ENCODE measurements around the gene CFAP100.

DNA sequence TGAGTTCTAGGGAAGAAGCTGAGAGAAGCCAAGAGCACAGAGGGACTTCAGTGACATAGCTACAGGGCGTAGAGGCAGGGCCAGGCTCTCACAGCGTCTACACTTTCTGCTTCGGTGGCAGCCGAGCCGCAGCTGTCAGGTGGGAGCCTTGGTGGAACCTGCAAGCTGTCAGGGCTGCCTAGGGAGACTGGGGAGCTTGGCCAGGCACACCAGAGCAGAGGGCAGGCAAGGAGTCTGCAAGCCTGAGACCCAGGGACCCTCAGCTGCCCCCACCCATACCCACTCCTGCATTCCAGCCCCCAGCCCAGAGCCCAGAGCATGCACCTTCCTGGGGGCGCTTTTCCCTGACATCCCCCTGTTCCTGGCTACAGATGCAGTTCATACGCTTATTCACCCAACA, 24.1 kb upstream of the CFAP100 start:
- TF ChIP-seq, protein P1, sequence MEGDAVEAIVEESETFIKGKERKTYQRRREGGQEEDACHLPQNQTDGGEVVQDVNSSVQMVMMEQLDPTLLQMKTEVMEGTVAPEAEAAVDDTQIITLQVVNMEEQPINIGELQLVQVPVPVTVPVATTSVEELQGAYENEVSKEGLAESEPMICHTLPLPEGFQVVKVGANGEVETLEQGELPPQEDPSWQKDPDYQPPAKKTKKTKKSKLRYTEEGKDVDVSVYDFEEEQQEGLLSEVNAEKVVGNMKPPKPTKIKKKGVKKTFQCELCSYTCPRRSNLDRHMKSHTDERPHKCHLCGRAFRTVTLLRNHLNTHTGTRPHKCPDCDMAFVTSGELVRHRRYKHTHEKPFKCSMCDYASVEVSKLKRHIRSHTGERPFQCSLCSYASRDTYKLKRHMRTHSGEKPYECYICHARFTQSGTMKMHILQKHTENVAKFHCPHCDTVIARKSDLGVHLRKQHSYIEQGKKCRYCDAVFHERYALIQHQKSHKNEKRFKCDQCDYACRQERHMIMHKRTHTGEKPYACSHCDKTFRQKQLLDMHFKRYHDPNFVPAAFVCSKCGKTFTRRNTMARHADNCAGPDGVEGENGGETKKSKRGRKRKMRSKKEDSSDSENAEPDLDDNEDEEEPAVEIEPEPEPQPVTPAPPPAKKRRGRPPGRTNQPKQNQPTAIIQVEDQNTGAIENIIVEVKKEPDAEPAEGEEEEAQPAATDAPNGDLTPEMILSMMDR (IDR thresholded peaks at IDR 0.05), result no peak
- TF ChIP-seq POLR2A (IDR thresholded peaks at IDR 0.05), result no peak

Measured in esophagus squamous epithelium (tissue), 4 donors.